DMS153 treated with DMSO at 0.1 percent for 48 hours (cell line): ENCODE measurements around the gene ABCA1.
"Not testable (repeated sequence)": the region's sequence is repeated elsewhere in the genome, so short reads cannot be mapped to it uniquely, and the experiment has no call there.

ENCODE experiments used
- DNase-seq: peaks from one replicate; lab custom pipeline; 2025; ENCODE audit not compliant: unreplicated experiment; lab: John Stamatoyannopoulos, UW

Gene ABCA1

DNA sequence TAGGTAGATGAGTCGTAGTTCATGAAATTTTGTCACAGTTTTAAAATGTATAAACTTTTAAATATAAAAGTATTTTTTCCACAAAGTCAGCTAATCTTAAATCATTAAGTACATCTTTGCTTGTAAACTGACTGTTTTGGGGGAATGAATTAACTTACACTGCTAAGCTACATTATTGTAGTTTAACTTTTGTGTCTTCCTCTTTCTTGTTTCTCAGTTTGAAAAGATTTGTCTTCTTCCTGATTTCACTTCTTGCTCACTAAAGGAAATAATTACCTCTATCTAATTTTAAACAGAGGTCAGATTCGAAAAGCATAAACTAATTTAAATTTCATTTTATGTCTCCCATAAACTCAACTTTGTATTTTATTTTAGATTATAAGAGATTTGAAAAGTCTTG lies 158.3 kb downstream of the ABCA1 start:
- no peak for DNase-seq

- DNase-seq = not testable (repeated sequence)
Observed at GRCh38 chr9:104769029-104769428, 158.9 kb downstream of the ABCA1 start.

GRCh38 chr9:104767507-104767906 lies 160.4 kb downstream of the ABCA1 start:
- no peak for DNase-seq

GRCh38 chr9:104766025-104766424 lies 161.9 kb downstream of the ABCA1 start:
- DNase-seq = no peak

GRCh38 chr9:104765138-104765537 lies 162.8 kb downstream of the ABCA1 start:
- DNase-seq = no peak

DNA sequence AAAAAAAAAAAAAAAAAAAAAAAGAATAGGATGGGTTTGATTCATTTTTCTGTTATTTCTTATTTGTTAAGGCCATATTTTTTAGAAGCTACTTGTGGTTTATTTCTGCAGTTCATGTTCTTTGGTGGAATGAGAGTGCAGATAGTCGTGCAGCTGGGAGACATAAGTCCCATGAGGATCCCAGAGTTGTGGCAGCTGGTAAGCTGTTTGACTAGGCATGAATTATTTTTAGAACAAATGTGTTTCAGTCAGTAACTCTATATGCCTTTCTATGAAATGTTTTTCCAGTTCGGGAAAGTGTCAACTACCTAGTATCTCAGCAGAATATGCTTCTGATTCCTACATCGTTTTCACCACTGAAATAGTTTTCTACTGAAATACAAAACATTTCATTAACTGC lies 169.0 kb downstream of the ABCA1 start:
- DNase-seq = no peak

DNA sequence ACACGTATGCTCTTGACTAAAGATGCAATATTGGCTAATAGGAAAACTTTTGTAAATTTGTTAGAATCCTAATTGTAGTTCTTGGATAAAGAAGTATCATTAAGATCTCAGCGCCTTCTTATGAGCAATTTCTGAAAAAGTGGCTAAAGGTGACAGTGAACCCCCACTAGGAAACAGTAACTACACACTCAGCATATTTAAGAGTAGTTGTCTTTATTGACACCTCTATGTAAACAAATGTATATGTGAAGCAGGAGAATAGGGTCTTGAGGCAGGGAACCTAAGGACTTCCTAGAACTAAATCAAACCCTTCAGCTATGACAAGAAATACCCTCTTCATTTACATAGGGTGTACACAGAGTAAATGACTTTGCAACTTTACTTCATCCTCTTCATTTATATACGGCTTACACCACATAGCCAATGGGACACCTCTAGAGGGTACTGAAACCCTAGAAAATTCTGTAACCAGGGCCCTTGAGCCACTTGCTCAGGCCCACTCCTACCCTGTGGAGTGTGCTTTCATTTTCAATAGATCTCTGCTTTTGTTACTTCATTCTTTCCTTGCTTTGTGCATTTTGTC lies 177.7 kb downstream of the ABCA1 start:
- no peak for DNase-seq

DNA sequence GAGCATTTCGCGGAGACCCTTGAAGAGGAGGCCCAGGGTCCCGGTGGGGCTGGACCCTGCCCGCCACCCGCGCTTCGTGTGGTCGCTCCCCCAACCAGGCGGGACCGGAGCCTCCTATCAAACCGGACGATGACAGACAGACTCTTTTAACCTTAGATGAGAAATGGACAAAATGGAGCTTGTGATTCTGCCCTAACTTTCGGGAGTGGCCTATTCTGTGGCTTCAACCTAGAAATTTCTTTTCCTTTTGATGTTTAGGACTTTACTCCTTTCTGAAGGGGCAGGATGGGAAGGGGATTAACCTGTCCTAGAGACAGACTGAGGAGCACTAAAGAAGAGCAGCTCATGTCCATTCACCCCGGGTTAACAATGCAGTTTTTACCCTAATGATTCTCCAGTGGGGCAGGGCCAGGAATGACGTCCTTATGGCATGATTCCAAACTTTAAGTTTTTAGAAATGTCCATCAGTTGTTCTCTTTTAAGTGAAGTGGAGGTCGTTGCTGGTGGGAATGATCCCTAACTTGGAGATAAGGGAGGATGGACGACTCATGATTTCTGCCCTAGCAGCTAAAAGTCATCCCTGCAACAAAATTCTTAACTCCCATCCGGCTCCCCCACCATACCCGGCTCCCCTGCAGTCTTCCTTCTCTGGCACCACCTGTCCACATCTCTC lies 179.5 kb downstream of the ABCA1 start:
- DNase-seq = no peak

DNA sequence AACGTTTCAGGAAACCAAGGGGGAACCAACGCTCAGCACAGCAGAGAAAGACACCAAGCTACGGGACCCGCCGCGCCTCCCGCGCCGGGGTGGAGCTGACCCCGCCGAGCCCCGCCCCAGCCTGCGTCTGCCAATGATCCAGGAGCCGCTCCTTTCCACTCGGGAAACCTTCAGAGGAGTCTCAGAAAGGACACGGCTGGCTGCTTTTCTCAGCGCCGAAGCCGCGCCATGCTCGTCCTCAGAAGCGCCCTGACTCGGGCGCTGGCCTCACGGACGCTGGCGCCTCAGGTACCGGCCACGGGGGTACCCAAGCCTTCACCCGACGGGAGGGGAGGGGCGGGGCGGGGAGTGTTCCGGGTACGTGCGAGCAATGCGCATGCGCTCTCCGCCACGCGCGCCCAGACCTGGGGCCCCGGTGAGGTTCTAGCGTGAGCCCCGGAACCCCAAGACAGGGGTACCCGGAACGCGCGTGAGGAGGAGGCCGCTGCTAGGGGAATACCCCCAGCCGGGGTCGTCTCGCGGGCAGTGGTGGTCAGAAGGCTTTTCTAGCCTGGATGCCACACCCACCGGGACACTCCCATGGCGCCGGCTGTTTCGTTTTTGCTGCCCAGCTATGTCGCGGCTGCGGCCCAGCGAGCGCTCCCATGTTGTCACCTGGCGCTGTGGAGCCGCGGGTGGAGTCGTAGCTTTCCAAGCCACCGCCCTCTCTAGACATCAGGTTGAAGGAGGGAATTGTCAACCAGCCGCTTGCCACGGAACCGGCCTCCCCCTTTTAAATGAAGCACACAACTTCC lies 180.2 kb downstream of the ABCA1 start, which contains the start of gene NIPSNAP3A:
NIPSNAP3A (plus strand) TSS at position 119 of the 794 bp plus-strand sequence; CDS start at position 229, 110 bp downstream.
- DNase-seq = peak; percentile 76

GRCh38 chr9:104747245-104747564 lies 180.8 kb downstream of the ABCA1 start:
- DNase-seq = no peak

- peak; percentile 18 for DNase-seq
Observed at GRCh38 chr9:104746798-104747197, 181.2 kb downstream of the ABCA1 start.

GRCh38 chr9:104746285-104746684 lies 181.7 kb downstream of the ABCA1 start:
- DNase-seq = no peak

- DNase-seq = no peak
Observed at GRCh38 chr9:104745852-104746251, 182.1 kb downstream of the ABCA1 start.

- DNase-seq = peak; percentile 50
Observed at GRCh38 chr9:104743376-104743985, 184.5 kb downstream of the ABCA1 start.

- DNase-seq = no peak
Observed at GRCh38 chr9:104740621-104741020, 187.3 kb downstream of the ABCA1 start.

DNA sequence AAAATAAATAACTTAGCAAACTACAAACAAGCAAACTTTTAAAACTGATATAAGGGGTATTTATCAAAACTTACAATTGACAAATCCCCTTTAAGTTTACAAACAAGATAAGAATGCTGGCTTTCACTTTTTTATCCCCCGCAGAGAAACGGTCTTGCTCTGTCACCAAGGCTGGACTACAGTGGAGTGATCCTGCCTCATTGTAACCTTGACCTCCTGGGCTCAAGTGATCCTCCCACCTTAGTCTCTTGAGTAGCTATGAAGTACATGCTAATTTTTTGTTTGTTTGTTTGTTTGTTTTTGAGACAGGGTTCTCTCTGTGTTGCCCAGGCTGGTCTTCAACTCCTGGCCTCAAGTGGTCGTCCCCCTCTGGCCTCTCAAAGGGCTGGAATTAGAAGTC lies 189.5 kb downstream of the ABCA1 start:
- DNase-seq = no peak
